Stimulated activated CD4-positive, alpha-beta T cell treated with anti-CD3 and anti-CD28 coated beads, Interleukin-4, amount 100 ng/mL, for 48 hours (primary cell): Measurements from ENCODE around the gene SPATC1L.
"Not testable (repeated sequence)": the region's sequence is repeated elsewhere in the genome, so short reads cannot be mapped to it uniquely, and the experiment has no call there.

Experiments used
- DNase-seq, 2 donors: peaks; one replicate each; pipeline ENCODE4 v3.0.0-alpha.2; 2020; ENCODE audit warnings: low read depth in 2 of 2

SPATC1L gene

GRCh38 chr21:46150491-46151121 lies 33.7 kb downstream of the SPATC1L start:
- no peak for DNase-seq

DNA sequence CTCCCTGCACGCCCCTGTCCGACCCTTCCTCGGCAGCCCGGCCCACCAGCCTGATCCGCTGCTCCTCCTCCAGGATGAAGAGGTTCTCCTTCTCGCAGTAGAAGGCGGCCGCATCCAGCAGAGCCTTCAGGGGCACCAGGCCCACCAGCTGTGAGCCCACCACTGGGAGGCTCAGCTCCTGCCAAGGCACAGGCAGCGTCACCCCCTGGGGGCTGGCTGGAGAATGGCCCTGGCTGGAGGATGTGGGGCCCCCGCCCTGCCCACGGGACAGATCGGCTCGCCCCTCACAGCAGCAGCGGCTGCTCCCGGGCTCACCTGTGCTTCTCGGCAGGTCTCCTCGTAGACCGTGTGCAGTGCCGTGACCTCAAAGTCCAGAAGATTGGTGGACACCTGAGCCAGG lies 34.2 kb downstream of the SPATC1L start:
- no peak for DNase-seq

DNA sequence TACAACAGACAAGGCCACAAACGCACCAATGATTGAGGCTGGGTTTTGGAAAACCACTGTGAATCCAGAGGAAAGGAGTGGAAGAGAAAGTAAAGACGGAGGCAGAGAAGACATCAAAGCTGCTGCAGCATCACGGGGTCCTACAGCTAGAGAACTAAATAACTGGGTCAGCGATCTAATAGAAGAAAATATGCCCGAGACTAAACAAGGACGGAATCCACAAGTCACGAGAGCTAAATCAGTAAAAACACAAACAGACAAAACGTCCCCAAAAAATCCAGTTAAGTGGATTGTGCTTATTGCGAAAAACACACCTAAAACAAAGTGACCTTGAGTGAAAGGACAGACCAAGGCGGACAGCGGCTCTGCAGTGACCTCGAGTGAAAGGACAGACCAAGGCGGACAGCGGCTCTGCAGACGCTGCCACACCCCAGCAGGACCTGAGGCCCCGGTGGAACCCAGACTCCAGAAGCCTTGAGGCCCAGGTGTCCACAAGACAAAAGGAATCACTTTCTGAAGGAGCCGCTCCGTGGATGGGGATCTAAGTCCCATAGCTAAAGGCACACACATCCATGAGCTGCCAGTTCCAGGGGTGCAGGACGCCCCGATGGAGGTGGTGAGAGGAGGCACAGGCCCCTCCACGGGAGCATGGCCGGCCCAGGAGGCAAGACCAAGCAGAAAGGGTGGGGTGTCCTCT lies 34.9 kb downstream of the SPATC1L start:
- no peak for DNase-seq

- DNase-seq, result no peak
Measured at GRCh38 chr21:46148106-46148505, 36.2 kb downstream of the SPATC1L start.

GRCh38 chr21:46147429-46147828 lies 36.8 kb downstream of the SPATC1L start:
- DNase-seq, result peak; percentile 31 to 39

DNA sequence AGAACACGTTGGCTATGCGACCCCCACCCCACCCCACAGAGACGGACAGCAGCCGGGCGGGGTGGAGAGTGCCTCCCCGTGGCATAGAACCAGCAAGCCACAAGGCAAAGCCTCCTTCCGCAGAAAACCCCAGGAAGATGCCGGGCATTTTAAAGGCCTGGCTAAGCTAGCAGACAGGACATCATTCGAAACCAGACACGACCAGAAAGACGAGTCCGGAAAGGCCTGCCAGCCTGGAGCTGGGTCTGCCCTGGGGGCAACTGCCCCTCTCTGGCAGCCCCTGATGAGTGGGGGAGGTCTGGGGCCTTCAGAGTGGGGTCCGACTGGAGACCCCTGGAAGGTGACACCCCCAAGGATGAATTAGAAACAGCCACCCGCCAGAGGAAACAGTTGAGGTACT lies 37.4 kb downstream of the SPATC1L start:
- DNase-seq, result no peak

DNA sequence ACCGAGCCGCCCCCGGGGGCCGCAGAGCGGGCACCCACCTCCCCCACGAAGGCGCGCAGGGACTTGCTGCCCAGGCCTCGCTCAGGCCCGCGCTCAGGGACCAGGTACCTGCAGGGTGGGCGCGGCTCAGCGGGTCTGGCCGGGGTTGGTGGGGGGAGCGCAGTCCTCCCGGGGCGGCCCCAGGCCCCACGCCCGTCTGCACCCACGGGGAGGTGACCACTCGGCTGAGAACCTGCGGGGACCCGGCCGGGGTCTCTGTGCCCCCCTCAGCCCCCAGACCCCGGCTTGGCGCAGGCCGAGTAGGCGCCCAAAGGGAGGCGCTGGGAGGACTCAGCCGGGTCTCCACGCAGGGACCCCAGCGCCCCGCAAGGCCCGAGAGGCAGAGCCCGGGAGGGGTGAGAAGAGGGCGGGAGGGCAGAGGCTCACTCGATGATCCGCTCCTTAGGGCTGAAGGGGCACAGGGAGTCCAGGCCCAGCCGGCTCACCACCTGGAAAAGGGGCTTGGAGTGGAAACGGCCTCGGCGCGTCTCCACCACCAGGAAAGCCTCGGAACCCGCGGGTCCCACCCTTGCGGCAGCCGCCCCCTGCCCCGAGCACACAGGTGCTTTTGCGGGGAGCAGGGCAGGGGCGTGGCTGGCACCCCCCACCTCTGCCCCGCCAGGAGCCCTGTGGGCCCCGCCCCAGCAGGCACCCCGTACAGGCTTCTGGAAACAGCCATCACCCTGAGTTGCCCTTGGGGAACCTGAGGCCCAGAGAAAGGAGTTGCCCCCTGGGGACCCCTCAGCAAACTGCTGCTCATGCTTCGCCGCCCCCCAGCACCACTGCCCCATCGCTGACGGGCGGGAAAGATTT lies 38.2 kb downstream of the SPATC1L start:
- no peak for DNase-seq

- DNase-seq, result no peak
Measured at GRCh38 chr21:46145159-46145839, 39.0 kb downstream of the SPATC1L start.

- no peak for DNase-seq
Measured at GRCh38 chr21:46144464-46145070, 39.7 kb downstream of the SPATC1L start.

GRCh38 chr21:46142582-46143473 lies 41.4 kb downstream of the SPATC1L start:
- DNase-seq, result no peak

DNA sequence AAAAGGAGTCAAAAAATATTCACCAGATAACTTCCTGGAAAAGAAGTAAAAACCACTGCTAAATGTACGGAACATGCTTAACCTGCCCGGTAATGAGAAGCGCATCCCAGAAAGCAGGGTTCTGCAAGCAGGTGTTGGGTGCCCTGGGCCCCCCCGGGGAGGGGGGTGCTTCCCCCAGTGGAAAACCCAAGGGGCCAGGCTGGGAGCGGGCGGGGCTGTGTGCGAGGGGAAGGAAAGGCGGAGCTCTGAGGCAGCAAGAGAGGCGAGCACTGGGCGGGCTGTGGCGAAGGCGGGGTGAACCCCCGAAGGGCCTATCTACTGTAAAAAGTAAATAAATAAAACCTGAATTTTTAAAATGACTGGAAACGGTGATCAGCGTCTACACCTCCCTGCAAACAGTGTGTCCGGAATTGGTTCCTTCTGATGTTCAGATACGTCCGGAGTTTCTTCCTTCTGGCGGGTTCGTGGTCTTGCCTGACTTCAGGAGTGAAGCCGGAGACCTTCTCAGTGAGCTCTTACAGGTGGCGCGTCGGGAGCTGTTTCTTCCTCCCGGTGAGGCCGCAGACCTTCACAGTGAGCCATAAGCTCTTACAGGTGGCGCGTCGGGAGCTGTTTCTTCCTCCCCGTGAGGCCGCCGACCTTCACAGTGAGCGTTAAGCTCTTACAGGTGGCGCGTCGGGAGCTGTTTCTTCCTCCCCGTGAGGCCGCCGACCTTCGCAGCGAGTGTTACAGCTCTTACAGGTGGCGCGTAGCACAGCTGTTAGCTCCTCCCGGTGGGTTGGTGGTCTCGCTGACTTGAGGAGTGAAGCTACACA lies 42.3 kb downstream of the SPATC1L start:
- DNase-seq, result no peak

- DNase-seq, result not testable (repeated sequence)
Measured at GRCh38 chr21:46140352-46141003, 43.8 kb downstream of the SPATC1L start.

- DNase-seq, result no peak
Measured at GRCh38 chr21:46139686-46140085, 44.6 kb downstream of the SPATC1L start.

DNA sequence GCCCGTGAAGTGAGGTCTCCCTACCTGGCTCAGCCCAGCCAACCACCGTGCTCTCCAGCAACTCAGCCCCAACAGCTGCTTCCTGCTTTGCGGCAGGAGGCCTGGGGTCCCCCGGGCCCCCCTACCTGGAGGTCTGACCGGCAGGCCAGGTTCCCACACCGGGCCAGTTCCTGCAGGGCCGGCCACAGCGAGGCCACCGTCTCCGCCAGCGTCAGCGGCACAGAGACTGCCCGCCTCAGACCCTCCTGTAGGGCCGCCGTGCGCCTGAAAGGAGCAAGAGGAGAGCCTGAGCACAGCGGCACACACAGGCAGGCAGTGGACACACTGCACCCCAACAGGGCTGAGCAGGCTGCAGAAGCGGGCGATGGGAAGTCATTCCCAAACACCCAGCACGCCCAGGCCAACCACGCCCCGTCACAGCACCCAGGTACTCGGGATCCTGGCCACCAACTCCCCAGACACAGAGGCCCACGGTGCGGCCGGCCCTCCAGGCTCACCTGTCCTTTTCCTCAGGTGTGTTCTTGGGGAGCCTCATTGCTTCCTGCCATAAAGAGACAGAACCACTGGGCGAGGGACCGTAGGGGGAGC lies 45.8 kb downstream of the SPATC1L start:
- DNase-seq, result no peak

DNA sequence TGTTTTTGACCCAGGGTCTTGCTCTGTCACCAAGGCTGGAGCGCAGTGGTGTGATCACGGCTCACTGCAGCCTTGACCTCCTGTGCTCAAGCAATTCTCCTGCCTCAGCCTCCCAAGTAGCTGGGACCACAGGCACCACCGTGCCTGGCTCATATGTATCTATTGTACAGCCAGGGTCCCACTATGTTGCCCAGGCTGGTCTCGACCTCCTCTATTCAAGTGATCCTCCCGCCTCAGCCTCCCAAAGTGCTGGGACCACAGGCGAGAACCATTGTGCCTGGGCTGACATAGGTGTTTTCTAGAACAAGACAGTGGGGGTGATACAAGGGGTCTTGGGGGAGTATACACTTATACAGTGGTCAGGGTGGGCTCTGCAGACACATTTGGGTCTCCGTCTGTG lies 46.4 kb downstream of the SPATC1L start:
- no peak for DNase-seq

DNA sequence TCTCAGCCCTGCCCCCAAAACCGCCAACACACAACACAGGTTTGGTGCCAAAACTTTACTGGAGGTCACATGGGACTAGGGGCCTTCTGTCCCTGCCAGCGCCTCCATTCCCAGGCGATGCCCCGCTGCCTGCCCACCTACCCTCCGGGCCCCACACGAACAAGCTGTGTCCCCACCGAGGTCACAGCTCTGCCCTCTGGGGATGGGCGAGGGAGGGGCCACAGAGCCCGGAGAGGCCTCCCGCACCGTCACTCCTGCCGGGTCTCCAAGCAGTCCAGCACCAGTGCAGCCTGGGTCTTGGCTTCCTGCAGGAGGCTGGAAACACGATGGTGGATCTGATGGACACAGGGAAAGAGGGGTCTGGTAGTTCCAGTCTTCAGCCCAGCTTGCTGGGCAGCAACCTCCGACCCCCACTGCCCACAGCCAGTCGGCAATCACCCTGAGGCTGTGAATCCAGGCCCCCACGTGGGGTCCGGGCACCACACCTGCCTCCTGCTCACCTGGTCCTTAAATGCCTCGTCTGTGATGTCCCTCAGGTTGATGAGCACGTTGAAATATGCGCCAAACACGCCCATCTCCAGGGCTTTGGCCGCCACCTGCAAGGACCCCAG lies 47.4 kb downstream of the SPATC1L start:
- no peak for DNase-seq

- no peak for DNase-seq
Measured at GRCh38 chr21:46135782-46136395, 48.4 kb downstream of the SPATC1L start.
